Measurements from ENCODE around the gene GPC5. TPM values are rescaled to one million over a fixed set of nuclear protein-coding genes. Genes with fewer than 3 reads are reported as not detected.

GPC5 gene
- total and polyA plus RNA-seq, 3 donors from 2014 or later, result 11.5 to 81.8 (median 52.1) TPM

DNA sequence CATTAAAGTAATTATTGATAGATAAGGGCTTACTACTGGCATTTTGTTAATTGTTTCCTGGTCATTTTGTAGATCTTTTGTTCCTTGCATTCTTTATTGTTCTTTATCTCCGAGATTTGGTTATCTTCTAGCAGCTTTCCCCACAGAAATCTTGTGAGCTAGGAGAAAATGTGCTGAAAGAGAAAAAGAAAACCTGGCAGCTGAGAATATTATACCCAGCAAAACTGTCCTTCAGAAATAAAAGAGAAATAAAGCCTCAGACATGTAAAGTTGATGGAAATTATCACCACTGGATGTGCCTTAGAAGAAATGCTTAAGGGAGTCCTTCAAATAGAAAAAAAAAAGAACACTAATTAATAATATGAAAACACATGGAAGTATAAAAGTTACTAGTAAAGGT is 1363.3 kb downstream of the GPC5 start:
- intact Hi-C loops (cut with DNase I; ENCODE audit: low total_unique reads), result no loop called here
- H3K36me3 ChIP-seq (ENCODE audit: low read depth, missing control alignments), result no peaks in the 10 kb centered on the region
- H3K4me3 ChIP-seq, result no peak overlapping the region
- no peaks in the 10 kb centered on the region for H3K9me3 ChIP-seq
- no peak for DNase-seq
- WGBS, 2 donors, result 53 to 69% methylated on average over 1 of the region's 1 CpG
- H3K4me1 ChIP-seq, result no peaks in the 10 kb centered on the region
- H3K27me3 ChIP-seq, result no peaks in the 10 kb centered on the region
- H3K27ac ChIP-seq, result no peak overlapping the region
- TF ChIP-seq, protein P1, sequence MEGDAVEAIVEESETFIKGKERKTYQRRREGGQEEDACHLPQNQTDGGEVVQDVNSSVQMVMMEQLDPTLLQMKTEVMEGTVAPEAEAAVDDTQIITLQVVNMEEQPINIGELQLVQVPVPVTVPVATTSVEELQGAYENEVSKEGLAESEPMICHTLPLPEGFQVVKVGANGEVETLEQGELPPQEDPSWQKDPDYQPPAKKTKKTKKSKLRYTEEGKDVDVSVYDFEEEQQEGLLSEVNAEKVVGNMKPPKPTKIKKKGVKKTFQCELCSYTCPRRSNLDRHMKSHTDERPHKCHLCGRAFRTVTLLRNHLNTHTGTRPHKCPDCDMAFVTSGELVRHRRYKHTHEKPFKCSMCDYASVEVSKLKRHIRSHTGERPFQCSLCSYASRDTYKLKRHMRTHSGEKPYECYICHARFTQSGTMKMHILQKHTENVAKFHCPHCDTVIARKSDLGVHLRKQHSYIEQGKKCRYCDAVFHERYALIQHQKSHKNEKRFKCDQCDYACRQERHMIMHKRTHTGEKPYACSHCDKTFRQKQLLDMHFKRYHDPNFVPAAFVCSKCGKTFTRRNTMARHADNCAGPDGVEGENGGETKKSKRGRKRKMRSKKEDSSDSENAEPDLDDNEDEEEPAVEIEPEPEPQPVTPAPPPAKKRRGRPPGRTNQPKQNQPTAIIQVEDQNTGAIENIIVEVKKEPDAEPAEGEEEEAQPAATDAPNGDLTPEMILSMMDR (IDR thresholded peaks at IDR 0.05), result no peak
- no peak for TF ChIP-seq POLR2A (IDR thresholded peaks at IDR 0.05)

DNA sequence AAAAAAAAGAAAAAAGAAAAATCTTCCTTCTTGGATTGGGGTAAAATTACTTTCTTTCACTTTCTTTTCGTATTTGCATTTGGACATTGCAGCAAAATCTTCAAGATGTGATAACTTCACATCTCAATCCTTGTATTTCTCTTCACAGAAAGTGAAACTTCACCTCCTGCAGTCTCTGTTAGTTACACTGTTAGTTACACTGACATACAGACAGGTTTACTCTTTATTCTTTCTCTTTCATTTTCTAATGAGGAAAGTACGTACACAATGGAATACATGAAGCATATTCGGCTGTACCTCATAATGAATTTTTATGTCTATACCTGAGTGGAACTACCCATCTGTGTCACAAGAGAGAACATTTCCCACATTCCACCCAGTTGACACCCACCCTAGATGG is 1369.0 kb downstream of the GPC5 start:
- H3K9me3 ChIP-seq, result no peaks in the 10 kb centered on the region
- H3K4me1 ChIP-seq, result no peaks in the 10 kb centered on the region
- TF ChIP-seq, protein P1 (IDR thresholded peaks at IDR 0.05), result no peak
- no peak for TF ChIP-seq POLR2A (IDR thresholded peaks at IDR 0.05)
- 91 to 92% methylated on average over 3 of the region's 3 CpGs for WGBS, 2 donors
- H3K27ac ChIP-seq, result no peak overlapping the region
- H3K4me3 ChIP-seq, result no peak overlapping the region
- no peaks in the 10 kb centered on the region for H3K27me3 ChIP-seq
- intact Hi-C loops (cut with DNase I; ENCODE audit: low total_unique reads), result no loop called here
- H3K36me3 ChIP-seq (ENCODE audit: low read depth, missing control alignments), result no peaks in the 10 kb centered on the region
- no peak for DNase-seq

DNA sequence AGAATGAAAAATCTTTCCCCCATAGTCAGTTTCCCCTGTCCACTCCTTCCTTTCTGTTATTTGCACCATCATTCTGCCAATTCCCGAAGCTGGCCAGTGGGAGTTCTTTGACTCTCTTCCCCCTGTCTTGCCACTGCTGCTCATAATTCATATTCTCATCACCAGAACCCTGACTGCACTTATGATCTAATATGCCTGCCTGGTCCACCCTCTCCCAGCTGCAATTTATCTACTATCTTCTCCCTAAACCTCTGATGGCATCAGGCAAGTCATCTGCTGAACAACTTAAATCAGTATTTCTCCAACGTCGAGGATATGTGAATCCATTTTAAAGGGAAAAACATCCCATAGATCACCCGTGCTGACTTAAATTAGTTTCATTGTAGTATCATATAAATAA is 1370.2 kb downstream of the GPC5 start:
- H3K9me3 ChIP-seq, result no peaks in the 10 kb centered on the region
- no peaks in the 10 kb centered on the region for H3K36me3 ChIP-seq (ENCODE audit: low read depth, missing control alignments)
- no peak for DNase-seq
- no peaks in the 10 kb centered on the region for H3K4me1 ChIP-seq
- intact Hi-C loops (cut with DNase I; ENCODE audit: low total_unique reads), result no loop called here
- H3K27ac ChIP-seq, result no peak overlapping the region
- no peaks in the 10 kb centered on the region for H3K27me3 ChIP-seq
- no peak overlapping the region for H3K4me3 ChIP-seq
- TF ChIP-seq POLR2A (IDR thresholded peaks at IDR 0.05), result no peak
- TF ChIP-seq, protein P1 (IDR thresholded peaks at IDR 0.05), result no peak
- 69 to 78% methylated on average over 4 of the region's 4 CpGs for WGBS, 2 donors

DNA sequence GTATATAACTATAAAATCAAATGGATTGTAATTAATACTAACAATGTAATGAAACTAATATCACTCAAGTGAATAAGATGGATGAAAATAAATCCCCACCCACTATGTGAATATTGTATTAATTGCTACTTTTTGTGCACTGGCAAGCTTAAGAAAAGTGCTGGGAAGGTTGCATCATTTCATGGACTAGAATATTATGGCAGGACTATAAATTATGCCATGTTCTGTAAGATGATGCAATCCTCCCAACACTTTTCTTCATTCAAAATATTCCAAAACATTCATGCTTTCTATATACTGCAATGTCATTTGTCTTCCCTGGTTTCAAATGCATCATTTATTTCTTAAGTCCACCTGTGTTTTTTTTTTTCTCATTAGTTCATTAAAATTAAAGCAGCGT is 1370.6 kb downstream of the GPC5 start:
- intact Hi-C loops (cut with DNase I; ENCODE audit: low total_unique reads), result no loop called here
- Histone ChIP-seq H3K27me3 (no peaks in the 10 kb centered on the region), H3K27ac (no peak overlapping the region), H3K9me3 (no peaks in the 10 kb centered on the region), H3K4me3 (no peak overlapping the region), H3K4me1 (no peaks in the 10 kb centered on the region), H3K36me3 (ENCODE audit: low read depth, missing control alignments) (no peaks in the 10 kb centered on the region)
- no peak for TF ChIP-seq POLR2A (IDR thresholded peaks at IDR 0.05)
- TF ChIP-seq, protein P1 (IDR thresholded peaks at IDR 0.05), result no peak
- WGBS, 2 donors, result 73 to 94% methylated on average over 1 of the region's 1 CpG
- no peak for DNase-seq

DNA sequence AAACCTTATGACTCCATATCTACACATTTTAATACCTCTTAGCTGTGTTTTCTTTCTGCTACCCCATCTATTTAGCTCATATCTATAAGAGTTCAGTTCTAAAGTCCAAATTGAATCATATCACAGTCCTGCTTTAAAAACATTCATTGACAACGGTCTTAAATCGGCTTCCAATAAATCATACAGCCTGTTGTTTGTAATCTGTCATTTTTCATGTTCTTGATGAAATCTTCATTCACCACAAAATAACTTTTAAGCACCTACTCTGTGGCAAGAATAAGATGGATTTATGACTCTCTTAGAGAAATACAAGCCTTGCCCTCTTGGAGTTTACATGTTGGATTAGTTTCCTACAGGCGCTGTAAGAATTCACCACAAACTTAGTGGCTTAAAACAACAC is 1377.2 kb downstream of the GPC5 start:
- no peaks in the 10 kb centered on the region for H3K4me1 ChIP-seq
- intact Hi-C loops (cut with DNase I; ENCODE audit: low total_unique reads), result no loop called here
- 77 to 81% methylated on average over 3 of the region's 3 CpGs for WGBS, 2 donors
- no peak for DNase-seq
- no peak overlapping the region for H3K27ac ChIP-seq
- no peaks in the 10 kb centered on the region for H3K36me3 ChIP-seq (ENCODE audit: low read depth, missing control alignments)
- no peaks in the 10 kb centered on the region for H3K27me3 ChIP-seq
- H3K9me3 ChIP-seq, result no peaks in the 10 kb centered on the region
- TF ChIP-seq, protein P1 (IDR thresholded peaks at IDR 0.05), result no peak
- TF ChIP-seq POLR2A (IDR thresholded peaks at IDR 0.05), result no peak
- no peak overlapping the region for H3K4me3 ChIP-seq

Data from testis (tissue), 3 donors.